Inflammatory macrophage treated with lipopolysaccharide for 4 hours (primary cell): ENCODE data around the gene FXYD4.
"Not testable (repeated sequence)": the region's sequence is repeated elsewhere in the genome, so short reads cannot be mapped to it uniquely, and the experiment has no call there.

Experiments
- DNase-seq: peaks from one replicate; pipeline ENCODE4 v3.0.0-alpha.2; 2020

Gene FXYD4

GRCh38 chr10:43421944-43422343, 50.5 kb downstream of the FXYD4 start:
- not testable (repeated sequence) for DNase-seq

- DNase-seq: no peak
Measured at GRCh38 chr10:43424416-43424815, 53.0 kb downstream of the FXYD4 start.
